ENCODE results near the gene FYCO1. TPM values are rescaled to one million over a fixed set of nuclear protein-coding genes. Genes with fewer than 3 reads are reported as not detected.

The FYCO1 gene
- total RNA-seq, 1 donor from 2014 or later = 14.9 TPM

DNA sequence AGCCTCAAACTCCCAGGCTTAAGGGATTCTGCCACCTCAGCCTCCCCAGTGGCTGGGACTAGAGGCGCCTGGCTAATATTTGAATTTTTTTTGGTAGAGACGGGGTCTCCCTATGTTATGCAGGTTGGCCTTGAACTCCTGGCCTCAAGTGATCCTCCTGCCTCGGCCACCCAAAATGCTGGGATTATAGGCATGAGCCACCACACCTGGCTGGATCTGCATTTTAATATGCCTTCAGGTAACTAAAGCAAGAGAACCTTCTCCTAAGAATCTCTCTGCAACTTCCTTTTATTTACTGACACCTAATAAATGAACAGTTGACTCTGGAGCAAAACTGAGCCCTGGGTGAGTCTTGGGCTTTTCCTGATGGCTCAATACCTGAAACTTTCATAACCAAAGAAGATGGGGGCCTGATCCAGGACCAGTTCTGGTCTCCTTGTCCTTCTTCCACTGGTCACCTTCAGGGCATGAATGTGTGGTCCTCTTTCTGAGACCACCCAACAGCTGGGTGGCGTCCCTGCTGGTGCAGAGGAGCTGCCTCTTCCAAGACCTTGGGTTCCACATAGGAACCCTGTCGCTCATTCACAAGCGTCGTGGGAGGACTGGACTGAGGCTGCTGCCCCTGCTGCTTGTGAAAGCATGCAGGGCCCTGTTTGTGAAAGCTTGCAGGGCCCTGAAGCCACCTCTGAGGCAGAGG lies 81.1 kb downstream of the FYCO1 start:
- H3K27me3 Mint-ChIP-seq = no peaks in the 10 kb centered on the region
- CTCF ChIA-PET = no interaction called here
- POLR2A ChIA-PET = no interaction called here
- H3K4me1 Mint-ChIP-seq = peaks cover 27% of the 10 kb centered on the region
- no peak for TF ChIP-seq CTCF (IDR thresholded peaks at IDR 0.05)
- no peaks in the 10 kb centered on the region for H3K9me3 Mint-ChIP-seq
- intact Hi-C loops (cut with micrococcal nuclease) = no loop called here
- no peak for ATAC-seq (ENCODE audit: low read depth)
- no peak overlapping the region for H3K4me3 Mint-ChIP-seq
- H3K36me3 Mint-ChIP-seq (ENCODE audit: low read depth) = peaks cover 18% of the 10 kb centered on the region
- no peak for DNase-seq
- H3K27ac Mint-ChIP-seq = no peak overlapping the region

GRCh38 chr3:45912435-45912834 lies 83.2 kb downstream of the FYCO1 start:
- Mint-ChIP-seq H3K4me1 (peaks cover 33% of the 10 kb centered on the region), H3K4me3 (no peak overlapping the region), H3K36me3 (ENCODE audit: low read depth) (peaks cover 2% of the 10 kb centered on the region), H3K27ac (no peak overlapping the region), H3K9me3 (no peaks in the 10 kb centered on the region), H3K27me3 (no peaks in the 10 kb centered on the region)
- ATAC-seq (ENCODE audit: low read depth) (no peak), DNase-seq (no peak)
- intact Hi-C loops (cut with micrococcal nuclease) = no loop called here
- CTCF ChIA-PET = no interaction called here
- no peak for TF ChIP-seq CTCF (IDR thresholded peaks at IDR 0.05)
- POLR2A ChIA-PET = interaction anchor here (0.7 kb wide), 1 partner anchor 77 kb away, joined by 4 read pairs; no protein-coding TSS in a partner anchor

DNA sequence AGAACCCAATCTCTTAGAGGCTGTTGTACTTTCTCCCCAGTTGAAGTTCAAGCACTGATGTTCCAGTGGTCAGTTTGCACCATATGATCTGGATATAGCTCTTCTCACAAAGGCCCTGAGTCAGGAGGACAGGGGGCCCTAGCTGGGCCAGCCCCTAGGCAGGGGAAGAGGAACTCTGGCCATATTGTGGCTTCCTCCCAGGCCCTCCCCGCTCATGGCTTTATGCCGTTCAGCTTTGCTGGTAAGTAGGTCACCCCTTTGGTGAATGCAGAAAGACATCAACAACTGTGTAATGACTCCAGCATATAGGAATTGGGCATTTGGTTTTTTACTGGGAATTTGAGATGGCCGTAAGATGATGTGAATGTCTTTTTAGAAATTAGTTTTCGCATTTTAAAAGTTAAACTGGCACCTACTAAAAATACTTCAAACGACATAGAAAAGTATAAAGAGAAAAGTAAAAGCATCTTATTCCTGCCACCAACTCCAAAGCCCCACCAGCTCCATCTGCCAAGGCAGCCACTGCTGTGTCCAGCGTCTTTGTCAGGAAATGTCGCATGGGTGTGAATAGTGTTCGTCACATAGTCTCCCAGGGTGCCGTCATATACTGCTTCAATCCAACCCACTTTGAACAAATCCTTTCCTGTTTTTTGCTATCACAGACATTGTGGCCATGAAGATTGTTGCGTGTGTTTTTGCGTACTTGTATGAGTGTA lies 84.0 kb downstream of the FYCO1 start:
- no peak for TF ChIP-seq CTCF (IDR thresholded peaks at IDR 0.05)
- intact Hi-C loops (cut with micrococcal nuclease) = no loop called here
- no peak overlapping the region for H3K4me3 Mint-ChIP-seq
- H3K36me3 Mint-ChIP-seq (ENCODE audit: low read depth) = no peaks in the 10 kb centered on the region
- H3K4me1 Mint-ChIP-seq = peaks cover 34% of the 10 kb centered on the region
- ChIA-PET CTCF (interaction anchor here (1.0 kb wide), 1 partner anchor 180 kb away, joined by 3 read pairs; no protein-coding TSS in a partner anchor), POLR2A (interaction anchor here (1.2 kb wide), 1 partner anchor 69 kb away, joined by 3 read pairs; no protein-coding TSS in a partner anchor)
- ATAC-seq (ENCODE audit: low read depth) (no peak), DNase-seq (no peak)
- H3K9me3 Mint-ChIP-seq = no peaks in the 10 kb centered on the region
- H3K27ac Mint-ChIP-seq = no peak overlapping the region
- no peaks in the 10 kb centered on the region for H3K27me3 Mint-ChIP-seq

GRCh38 chr3:45910892-45911291 lies 84.7 kb downstream of the FYCO1 start:
- peaks cover 34% of the 10 kb centered on the region for H3K4me1 Mint-ChIP-seq
- ATAC-seq (ENCODE audit: low read depth) (no peak), DNase-seq (no peak)
- H3K27ac Mint-ChIP-seq = no peak overlapping the region
- CTCF ChIA-PET = interaction anchor here (1.0 kb wide), 1 partner anchor 180 kb away, joined by 3 read pairs; no protein-coding TSS in a partner anchor
- TF ChIP-seq CTCF (IDR thresholded peaks at IDR 0.05) = no peak
- POLR2A ChIA-PET = interaction anchor here (1.2 kb wide), 1 partner anchor 69 kb away, joined by 3 read pairs; no protein-coding TSS in a partner anchor
- no peaks in the 10 kb centered on the region for H3K27me3 Mint-ChIP-seq
- intact Hi-C loops (cut with micrococcal nuclease) = no loop called here
- H3K9me3 Mint-ChIP-seq = no peaks in the 10 kb centered on the region
- no peak overlapping the region for H3K4me3 Mint-ChIP-seq
- H3K36me3 Mint-ChIP-seq (ENCODE audit: low read depth) = no peaks in the 10 kb centered on the region

DNA sequence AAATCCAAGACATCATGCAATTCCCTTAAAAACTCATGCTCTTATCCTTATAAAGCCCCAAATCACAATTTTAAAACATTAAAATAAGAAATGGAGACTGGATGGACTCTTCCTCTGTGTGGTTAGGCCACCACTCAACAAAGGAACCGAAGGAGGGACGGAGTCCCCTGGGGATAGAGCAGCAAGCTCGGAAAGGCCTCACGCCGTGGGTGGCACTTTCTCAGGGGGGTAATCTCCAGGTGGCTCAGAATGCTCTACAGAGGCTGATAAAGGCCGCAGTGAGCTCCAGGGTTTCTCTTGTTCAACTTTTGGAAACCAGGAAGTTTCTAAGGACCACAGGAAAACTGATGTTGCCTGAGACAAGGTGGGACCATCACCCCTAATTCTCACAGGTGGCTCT lies 86.1 kb downstream of the FYCO1 start:
- Mint-ChIP-seq H3K27ac (peak overlapping the region; percentile 56), H3K27me3 (no peaks in the 10 kb centered on the region), H3K4me3 (no peak overlapping the region), H3K9me3 (no peaks in the 10 kb centered on the region), H3K4me1 (peaks cover 38% of the 10 kb centered on the region), H3K36me3 (ENCODE audit: low read depth) (no peaks in the 10 kb centered on the region)
- no peak for TF ChIP-seq CTCF (IDR thresholded peaks at IDR 0.05)
- no peak for DNase-seq
- ChIA-PET CTCF (no interaction called here), POLR2A (no interaction called here)
- intact Hi-C loops (cut with micrococcal nuclease) = loop anchor here (5.0 kb wide), 2 partner anchors 37 to 67 kb away; partner anchors contain the start of gene LZTFL1
- ATAC-seq (ENCODE audit: low read depth) = no peak
